Measurements from ENCODE around the gene CDH13.

CDH13 gene

DNA sequence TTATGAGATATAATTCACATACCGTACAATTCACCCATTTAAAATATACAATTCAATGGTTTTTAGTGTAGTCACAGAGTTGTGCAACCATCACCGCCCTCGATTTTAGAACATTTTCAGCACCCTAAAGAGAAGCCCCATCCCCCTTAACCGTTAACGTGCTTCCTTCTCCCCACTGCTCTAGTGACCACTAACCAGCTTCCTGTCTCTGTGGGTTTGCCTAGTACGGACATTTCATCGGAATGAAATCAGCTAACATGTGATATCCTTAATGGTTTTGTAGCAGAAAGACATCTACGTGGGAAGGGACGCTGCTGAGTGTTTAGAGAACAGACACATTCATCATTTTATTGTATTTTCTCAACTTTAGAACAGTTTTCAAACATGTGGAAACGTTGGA is 1100.2 kb downstream of the CDH13 start:
- no peak for TF ChIP-seq ZNF274 (IDR thresholded peaks at IDR 0.05; ENCODE audit: low read depth, low read length)
- no peak overlapping the region for H3K4me3 ChIP-seq (ENCODE audit: low read length)

DNA sequence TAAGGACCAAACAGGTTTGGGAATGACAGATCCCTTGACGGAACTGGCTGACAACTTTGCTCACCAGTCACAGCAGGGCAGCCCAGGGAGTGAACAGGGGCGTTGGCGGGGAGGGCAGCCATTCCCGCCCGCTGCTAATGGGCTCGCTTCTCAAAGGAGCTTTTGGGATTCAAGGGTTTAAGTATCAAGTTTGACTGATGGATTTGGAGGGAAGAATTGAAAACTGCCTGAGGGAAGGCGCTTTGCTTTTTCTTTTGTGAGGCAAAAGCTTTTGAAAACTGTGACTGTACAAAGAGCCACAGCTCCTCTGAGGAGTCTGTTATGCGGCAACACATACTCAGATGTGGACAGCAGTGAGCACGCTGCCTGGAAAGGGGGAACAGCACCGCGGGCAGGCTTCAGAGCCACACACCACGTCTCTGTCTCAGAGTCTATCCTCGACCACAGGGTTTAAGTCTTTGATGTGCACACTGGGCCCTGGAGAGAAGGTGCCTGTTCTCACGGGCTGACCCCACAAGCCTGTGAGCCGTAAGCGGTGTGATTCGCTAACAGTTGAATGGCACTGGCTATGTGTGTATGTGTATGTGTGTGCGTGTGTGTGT is 1101.1 kb downstream of the CDH13 start:
- TF ChIP-seq ZNF274 (IDR thresholded peaks at IDR 0.05; ENCODE audit: low read depth, low read length) = no peak

GRCh38 chr16:83728492-83728891 is 1101.7 kb downstream of the CDH13 start:
- TF ChIP-seq ZNF274 (IDR thresholded peaks at IDR 0.05; ENCODE audit: low read depth, low read length) = no peak
- no peak overlapping the region for H3K4me3 ChIP-seq (ENCODE audit: low read length)

More for the DNA sequence above, 1101.1 kb downstream of the CDH13 start:
- no peak overlapping the region for H3K4me3 ChIP-seq (ENCODE audit: low read length)

DNA sequence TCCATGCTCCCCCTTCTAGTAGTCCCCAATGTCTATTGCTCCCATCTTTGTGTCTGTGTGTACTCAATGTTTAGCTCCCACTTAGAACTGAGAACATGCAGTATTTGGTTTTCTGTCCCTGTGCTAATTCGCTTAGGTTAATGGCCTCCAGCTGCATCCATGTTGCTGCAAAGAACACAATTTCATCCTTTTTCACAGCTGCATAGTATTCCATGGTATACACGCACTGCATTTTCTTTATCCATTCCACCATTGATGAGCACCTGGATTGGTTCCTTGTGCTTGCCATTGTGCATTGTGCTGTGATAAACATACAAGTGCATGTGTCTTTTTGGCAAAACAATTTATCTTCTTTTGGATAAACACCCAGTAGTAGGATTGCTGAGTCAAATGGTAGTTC is 1104.0 kb downstream of the CDH13 start:
- H3K4me3 ChIP-seq (ENCODE audit: low read length) = no peak overlapping the region
- no peak for TF ChIP-seq ZNF274 (IDR thresholded peaks at IDR 0.05; ENCODE audit: low read depth, low read length)

DNA sequence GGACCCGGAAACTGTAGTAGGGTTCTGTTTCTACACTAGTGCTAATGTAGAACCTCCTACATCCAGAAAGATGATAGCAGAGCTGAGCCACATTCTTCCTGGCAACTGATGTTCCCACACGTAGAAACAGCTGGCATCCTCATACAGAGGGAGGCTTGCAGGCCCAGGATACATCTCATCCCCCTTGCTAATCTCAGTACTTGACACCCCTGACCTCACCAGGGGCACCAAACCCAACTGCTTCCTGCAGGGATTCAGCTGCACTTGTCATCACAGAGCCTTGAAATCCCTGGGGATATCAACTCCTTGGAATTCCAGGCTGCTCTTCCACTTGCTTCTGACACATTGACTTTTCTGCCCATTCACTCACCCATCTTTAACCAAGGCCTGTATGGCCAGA is 1105.8 kb downstream of the CDH13 start:
- no peak overlapping the region for H3K4me3 ChIP-seq (ENCODE audit: low read length)
- TF ChIP-seq ZNF274 (IDR thresholded peaks at IDR 0.05; ENCODE audit: low read depth, low read length) = no peak

- no peak overlapping the region for H3K4me3 ChIP-seq (ENCODE audit: low read length)
- TF ChIP-seq ZNF274 (IDR thresholded peaks at IDR 0.05; ENCODE audit: low read depth, low read length) = no peak
These were observed 1106.5 kb downstream of the CDH13 start for GRCh38 chr16:83733301-83733700.

- H3K4me3 ChIP-seq (ENCODE audit: low read length) = no peak overlapping the region
- TF ChIP-seq ZNF274 (IDR thresholded peaks at IDR 0.05; ENCODE audit: low read depth, low read length) = no peak
These were observed 1107.4 kb downstream of the CDH13 start for GRCh38 chr16:83734136-83734535.

DNA sequence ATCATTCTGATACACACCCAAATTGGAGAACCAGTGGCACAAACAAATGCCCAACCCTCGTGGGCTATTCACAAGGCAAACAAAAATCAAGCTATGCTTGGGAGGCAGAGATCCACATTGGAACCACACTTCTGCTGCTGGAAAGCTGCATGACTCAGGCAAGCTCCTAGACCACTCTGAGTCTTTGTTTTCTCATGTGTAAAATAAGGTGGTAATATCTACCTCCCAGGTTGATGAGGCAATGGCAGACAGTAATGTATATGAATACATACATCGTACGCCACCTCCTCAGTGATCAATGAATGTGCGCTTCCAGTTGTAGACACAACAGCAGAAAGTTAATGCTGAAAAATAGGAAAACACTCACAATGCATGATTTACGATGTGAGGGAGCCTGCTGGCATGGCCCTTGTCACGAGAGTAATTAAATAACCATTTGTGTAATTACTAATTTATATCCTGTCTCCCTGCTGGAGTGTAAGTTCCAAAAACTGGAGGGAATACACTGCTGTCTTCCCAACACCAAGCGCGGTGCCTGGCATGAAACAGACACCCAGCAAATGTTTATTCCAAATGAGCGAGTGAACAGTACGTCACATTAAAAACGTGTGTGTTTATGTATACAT is 1111.1 kb downstream of the CDH13 start:
- H3K4me3 ChIP-seq (ENCODE audit: low read length) = no peak overlapping the region
- TF ChIP-seq ZNF274 (IDR thresholded peaks at IDR 0.05; ENCODE audit: low read depth, low read length) = no peak

GRCh38 chr16:83738923-83739503 is 1112.2 kb downstream of the CDH13 start:
- no peak overlapping the region for H3K4me3 ChIP-seq (ENCODE audit: low read length)
- TF ChIP-seq ZNF274 (IDR thresholded peaks at IDR 0.05; ENCODE audit: low read depth, low read length) = no peak

GRCh38 chr16:83742124-83742899 is 1115.5 kb downstream of the CDH13 start:
- no peak overlapping the region for H3K4me3 ChIP-seq (ENCODE audit: low read length)
- TF ChIP-seq ZNF274 (IDR thresholded peaks at IDR 0.05; ENCODE audit: low read depth, low read length) = no peak

DNA sequence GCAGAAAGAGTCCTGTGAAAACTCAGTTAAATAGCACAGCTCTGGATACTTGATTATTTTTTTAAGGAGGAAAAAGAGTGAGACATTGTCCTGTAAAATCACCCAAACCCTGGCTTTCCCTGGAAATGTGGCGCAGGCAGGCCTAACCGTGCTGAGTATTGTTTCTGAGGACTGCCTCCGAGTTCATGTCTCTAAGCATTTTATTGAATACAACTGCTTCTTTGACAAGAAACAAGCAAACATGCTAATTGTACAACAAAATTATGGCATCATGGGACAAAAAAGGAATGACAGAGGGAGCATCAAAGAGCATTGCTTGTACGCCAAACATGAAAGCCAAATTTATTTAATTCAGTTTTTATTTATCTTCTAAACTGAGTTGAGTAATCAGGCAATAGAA is 1116.5 kb downstream of the CDH13 start:
- TF ChIP-seq ZNF274 (IDR thresholded peaks at IDR 0.05; ENCODE audit: low read depth, low read length) = no peak
- H3K4me3 ChIP-seq (ENCODE audit: low read length) = no peak overlapping the region

GRCh38 chr16:83743720-83744119 is 1117.0 kb downstream of the CDH13 start:
- H3K4me3 ChIP-seq (ENCODE audit: low read length) = no peak overlapping the region
- no peak for TF ChIP-seq ZNF274 (IDR thresholded peaks at IDR 0.05; ENCODE audit: low read depth, low read length)

DNA sequence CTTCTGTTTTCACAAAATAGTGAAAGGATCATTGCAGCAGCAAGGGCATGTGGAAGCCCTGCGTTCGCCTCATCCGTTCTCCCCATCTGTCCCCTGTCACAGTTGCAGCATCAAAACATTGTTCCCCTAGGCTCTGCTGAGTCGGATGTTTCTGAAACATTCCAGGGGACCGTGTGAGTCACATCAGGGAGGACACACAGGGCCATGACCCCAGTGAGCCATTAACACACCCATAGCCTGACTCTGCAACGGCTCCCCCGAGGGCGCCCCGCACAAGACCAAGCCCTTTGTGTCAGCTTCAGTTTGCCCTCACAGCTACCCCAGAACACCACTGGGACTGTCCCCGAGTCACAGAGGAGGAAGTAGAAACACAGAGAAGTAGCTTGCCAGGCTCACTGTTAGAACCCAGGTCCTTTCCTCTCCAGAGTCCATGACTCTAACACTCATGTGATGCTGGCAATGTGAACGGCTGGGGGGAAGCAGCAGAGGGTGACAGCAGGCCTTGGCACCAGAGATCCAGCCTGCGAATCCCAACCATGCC is 1117.7 kb downstream of the CDH13 start:
- H3K4me3 ChIP-seq (ENCODE audit: low read length) = no peak overlapping the region
- no peak for TF ChIP-seq ZNF274 (IDR thresholded peaks at IDR 0.05; ENCODE audit: low read depth, low read length)

GRCh38 chr16:83746611-83747010 is 1119.8 kb downstream of the CDH13 start:
- no peak for TF ChIP-seq ZNF274 (IDR thresholded peaks at IDR 0.05; ENCODE audit: low read depth, low read length)
- H3K4me3 ChIP-seq (ENCODE audit: low read length) = no peak overlapping the region
